Thoracic aorta (tissue), 2 donors: ENCODE results near the gene ERI3. TPM values are rescaled to one million over a fixed set of nuclear protein-coding genes. Genes with fewer than 3 reads are reported as not detected.
"Not testable (repeated sequence)": the region's sequence is repeated elsewhere in the genome, so short reads cannot be mapped to it uniquely, and the experiment has no call there.

Experiments
- ATAC-seq: fragments of 150-250 bp; one replicate; pipeline ENCODE4 v1.8.0; 2017; ENCODE audit warnings: low read depth; ENCODE audit not compliant: insufficient number of reproducible peaks, low FRiP score
- DNase-seq: peaks from one replicate; pipeline ENCODE4 v3.0.0-alpha.2; 2020; ENCODE audit warnings: low spot score
- H3K27ac ChIP-seq, 2 donors: fragments of 200-600 bp; sonication (generic); 1 replicate in 1 of 2; 2 replicates in 1 of 2; pipeline ENCODE4 v1.5.1; 2016; ENCODE audit warnings: mild to moderate bottlenecking in 2 of 2, moderate library complexity in 2 of 2
- H3K27me3 ChIP-seq: fragments of 200-600 bp; sonication (generic); replicated peaks from 2 replicates; pipeline ENCODE4 v1.6.0; 2016; ENCODE audit warnings: mild to moderate bottlenecking; ENCODE audit not compliant: insufficient read depth
- H3K36me3 ChIP-seq: fragments of 200-600 bp; sonication (generic); one replicate; pipeline ENCODE4 v1.5.1; 2016
- H3K4me1 ChIP-seq, 2 donors: fragments of 200-600 bp; sonication (generic); 1 replicate in 1 of 2; 2 replicates in 1 of 2; pipeline versions ENCODE4 v1.5.1 to v1.6.0; 2016; ENCODE audit warnings: low read depth in 2 of 2, mild to moderate bottlenecking in 1 of 2; ENCODE audit not compliant: control insufficient read depth in 1 of 2
- H3K4me3 ChIP-seq: fragments of 200-600 bp; sonication (generic); 2 replicates; pipeline ENCODE4 v1.5.1; 2016; ENCODE audit warnings: mild to moderate bottlenecking
- H3K9me3 ChIP-seq: fragments of 200-600 bp; sonication (generic); 2 replicates; pipeline ENCODE4 v1.5.1; 2016
- total RNA-seq, 2 donors: library from RNA; depleted of rRNA; stranded (reverse); fragments of >200 nt; gene quantifications; one replicate each; pipeline versions ENCODE4 v1.1.0 to v1.2.3, GENCODE V29; 2016
- TF ChIP-seq, protein P1 (sequence below): fragments of 200-600 bp; sonication (generic); IDR thresholded peaks from one replicate; pipeline ENCODE4 v1.5.1; 2019; ENCODE audit warnings: antibody characterized with exemption

The ERI3 gene
- total RNA-seq, 2 donors from 2014 or later, result 41.5 to 96.3 TPM

GRCh38 chr1:44213222-44214112, 141.6 kb downstream of the ERI3 start, which contains the start of gene DMAP1:
DMAP1 (plus strand) TSS chr1:44213471; CDS start chr1:44213754, 283 bp downstream.
- Histone ChIP-seq H3K4me3 (peak within 1 kb of the TSS; percentile 95), H3K36me3 (peaks cover 3% of the 10 kb centered on the region), H3K4me1 (peaks cover 5 to 21% of the 10 kb centered on the region in 2 donors), H3K9me3 (no peaks in the 10 kb centered on the region), H3K27ac (peak within 1 kb of the TSS; percentile 64 to 71), H3K27me3 (no peaks in the 10 kb centered on the region)
- peak; percentile 47 for ATAC-seq
- peak; percentile 46 for DNase-seq
- TF ChIP-seq, protein P1, sequence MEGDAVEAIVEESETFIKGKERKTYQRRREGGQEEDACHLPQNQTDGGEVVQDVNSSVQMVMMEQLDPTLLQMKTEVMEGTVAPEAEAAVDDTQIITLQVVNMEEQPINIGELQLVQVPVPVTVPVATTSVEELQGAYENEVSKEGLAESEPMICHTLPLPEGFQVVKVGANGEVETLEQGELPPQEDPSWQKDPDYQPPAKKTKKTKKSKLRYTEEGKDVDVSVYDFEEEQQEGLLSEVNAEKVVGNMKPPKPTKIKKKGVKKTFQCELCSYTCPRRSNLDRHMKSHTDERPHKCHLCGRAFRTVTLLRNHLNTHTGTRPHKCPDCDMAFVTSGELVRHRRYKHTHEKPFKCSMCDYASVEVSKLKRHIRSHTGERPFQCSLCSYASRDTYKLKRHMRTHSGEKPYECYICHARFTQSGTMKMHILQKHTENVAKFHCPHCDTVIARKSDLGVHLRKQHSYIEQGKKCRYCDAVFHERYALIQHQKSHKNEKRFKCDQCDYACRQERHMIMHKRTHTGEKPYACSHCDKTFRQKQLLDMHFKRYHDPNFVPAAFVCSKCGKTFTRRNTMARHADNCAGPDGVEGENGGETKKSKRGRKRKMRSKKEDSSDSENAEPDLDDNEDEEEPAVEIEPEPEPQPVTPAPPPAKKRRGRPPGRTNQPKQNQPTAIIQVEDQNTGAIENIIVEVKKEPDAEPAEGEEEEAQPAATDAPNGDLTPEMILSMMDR, result no peak

GRCh38 chr1:44212355-44213221, 142.5 kb downstream of the ERI3 start:
- Histone ChIP-seq H3K9me3 (no peaks in the 10 kb centered on the region), H3K27ac (peak overlapping the region; percentile 64 to 71), H3K4me1 (peaks cover 5 to 21% of the 10 kb centered on the region in 2 donors), H3K36me3 (no peaks in the 10 kb centered on the region), H3K4me3 (peak overlapping the region; percentile 95), H3K27me3 (no peaks in the 10 kb centered on the region)
- no peak for DNase-seq
- TF ChIP-seq, protein P1, result no peak
- ATAC-seq, result no peak

GRCh38 chr1:44210595-44210994, 144.5 kb downstream of the ERI3 start:
- TF ChIP-seq, protein P1, result no peak
- ATAC-seq, result no peak

DNA sequence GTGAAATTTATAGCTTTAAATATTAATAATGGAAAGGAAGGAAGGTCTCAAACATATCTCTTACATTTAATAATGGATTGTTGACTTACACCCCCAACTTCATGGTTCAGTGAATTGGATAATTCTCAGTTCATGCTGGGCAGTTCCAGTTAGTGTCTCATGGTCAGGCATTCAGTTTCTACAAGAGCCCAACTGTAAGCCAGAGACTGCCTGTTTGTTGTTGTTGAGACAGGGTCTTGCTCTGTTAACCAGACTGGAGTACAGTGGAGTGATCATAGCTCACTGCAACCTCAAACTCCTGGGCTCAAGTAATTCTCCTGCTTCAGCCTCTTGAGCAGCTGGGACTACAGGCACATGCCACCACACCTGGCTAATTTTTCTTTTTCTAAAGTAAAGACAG, 146.8 kb downstream of the ERI3 start:
- Histone ChIP-seq H3K36me3 (no peaks in the 10 kb centered on the region), H3K9me3 (no peaks in the 10 kb centered on the region), H3K4me3 (no peak overlapping the region), H3K27ac (no peak overlapping the region), H3K4me1 (peaks cover 5 to 7% of the 10 kb centered on the region in 2 donors), H3K27me3 (no peaks in the 10 kb centered on the region)
- ATAC-seq, result no peak
- TF ChIP-seq, protein P1, result no peak
- DNase-seq, result no peak

More at GRCh38 chr1:44210595-44210994, 144.5 kb downstream of the ERI3 start:
- Histone ChIP-seq H3K27ac (no peak overlapping the region), H3K4me3 (no peak overlapping the region), H3K36me3 (no peaks in the 10 kb centered on the region), H3K9me3 (no peaks in the 10 kb centered on the region), H3K27me3 (no peaks in the 10 kb centered on the region), H3K4me1 (peaks cover 5 to 21% of the 10 kb centered on the region in 2 donors)
- no peak for DNase-seq

DNA sequence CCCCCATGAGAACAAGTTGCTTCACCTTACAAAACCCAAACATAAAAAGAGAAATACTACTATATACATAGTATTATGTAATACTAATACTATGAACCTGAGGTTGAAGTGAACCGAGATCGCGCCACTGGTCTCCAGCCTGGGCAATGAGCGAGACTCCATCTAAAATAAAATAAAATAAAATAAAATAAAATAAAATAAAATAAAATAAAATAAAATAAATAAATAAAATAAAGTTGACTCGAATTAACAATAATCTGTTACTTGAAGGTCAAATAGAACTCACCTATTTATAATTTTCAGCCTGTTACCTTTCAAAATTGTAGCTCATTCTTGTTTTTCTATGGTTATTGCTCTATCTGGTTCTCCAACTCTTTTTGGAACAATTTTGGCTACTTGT, 148.5 kb downstream of the ERI3 start:
- not testable (repeated sequence) for ATAC-seq, H3K27me3 ChIP-seq, H3K4me3 ChIP-seq, H3K4me1 ChIP-seq, H3K9me3 ChIP-seq, H3K27ac ChIP-seq, H3K36me3 ChIP-seq, DNase-seq
